ENCODE results near the gene KNCN. TPM values are rescaled to one million over a fixed set of nuclear protein-coding genes. Genes with fewer than 3 reads are reported as not detected.

The KNCN gene
- total RNA-seq, 1 donor from 2014 or later: not detected

- DNase-seq: no peak
These were observed 7.5 kb downstream of the KNCN start for GRCh38 chr1:46543761-46544560.

- DNase-seq: no peak
These were observed 8.1 kb downstream of the KNCN start for GRCh38 chr1:46543382-46543760.

GRCh38 chr1:46539972-46540371 is 11.5 kb downstream of the KNCN start:
- no peak for DNase-seq

GRCh38 chr1:46538147-46538546 is 13.3 kb downstream of the KNCN start:
- no peak for DNase-seq

GRCh38 chr1:46537651-46538050 is 13.8 kb downstream of the KNCN start:
- DNase-seq: no peak

GRCh38 chr1:46536527-46536926 is 14.9 kb downstream of the KNCN start:
- DNase-seq: no peak

GRCh38 chr1:46535063-46535462 is 16.4 kb downstream of the KNCN start:
- DNase-seq: no peak

- DNase-seq: peak; percentile 61
These were observed 18.1 kb downstream of the KNCN start for GRCh38 chr1:46533179-46533864.

GRCh38 chr1:46532498-46533178 is 18.8 kb downstream of the KNCN start:
- peak; percentile 80 for DNase-seq

- no peak for DNase-seq
These were observed 19.4 kb downstream of the KNCN start for GRCh38 chr1:46532095-46532494.

- peak; percentile 32 for DNase-seq
These were observed 20.5 kb downstream of the KNCN start for GRCh38 chr1:46530791-46531409.

GRCh38 chr1:46530311-46530710 is 21.1 kb downstream of the KNCN start:
- no peak for DNase-seq

- no peak for DNase-seq
These were observed 22.3 kb downstream of the KNCN start for GRCh38 chr1:46529031-46529630.

GRCh38 chr1:46528297-46528955 is 23.0 kb downstream of the KNCN start:
- DNase-seq: no peak

GRCh38 chr1:46527474-46528296 is 23.8 kb downstream of the KNCN start:
- DNase-seq: peak; percentile 86

- no peak for DNase-seq
These were observed 24.7 kb downstream of the KNCN start for GRCh38 chr1:46526691-46527291.

GRCh38 chr1:46526013-46526690 is 25.3 kb downstream of the KNCN start:
- DNase-seq: no peak

- no peak for DNase-seq
These were observed 26.0 kb downstream of the KNCN start for GRCh38 chr1:46525253-46525983.

GRCh38 chr1:46524843-46525242 is 26.6 kb downstream of the KNCN start:
- DNase-seq: no peak

Measured in tongue (tissue), 2 donors.